Tibial artery (tissue), 4 donors: ENCODE data around the gene BCDIN3D.

Experiments used
- DNase-seq, 2 donors: peaks; one replicate each; pipeline ENCODE4 v3.0.0-alpha.2; 2019
- H3K27ac ChIP-seq, 2 donors: fragments of 200-600 bp; sonication (generic) in 1 of 2; 1 replicate in 1 of 2; 2 replicates in 1 of 2; pipeline ENCODE4 v1.5.1; 2018 to 2019; ENCODE audit warnings: mild to moderate bottlenecking in 1 of 2
- H3K27me3 ChIP-seq, 2 donors: fragments of 200-600 bp; sonication (generic) in 1 of 2; one replicate each; pipeline versions ENCODE4 v1.5.1 to v1.6.0; 2016 to 2019
- H3K36me3 ChIP-seq, 3 donors: fragments of 200-600 bp; sonication (generic) in 2 of 3; one replicate each; pipeline ENCODE4 v1.5.1; 2016 to 2019; ENCODE audit warnings: mild to moderate bottlenecking in 2 of 3
- H3K4me1 ChIP-seq, 4 donors: fragments of 200-600 bp; sonication (generic) in 2 of 4; 1 replicate in 3 of 4; 2 replicates in 1 of 4; pipeline ENCODE4 v1.5.1; 2016 to 2019
- H3K4me3 ChIP-seq, 2 donors: fragments of 200-600 bp; sonication (generic) in 1 of 2; 1 replicate in 1 of 2; 2 replicates in 1 of 2; pipeline ENCODE4 v1.5.1; 2018 to 2019; ENCODE audit warnings: mild to moderate bottlenecking in 2 of 2
- H3K9me3 ChIP-seq, 3 donors: fragments of 200-600 bp; sonication (generic) in 1 of 3; one replicate each; pipeline ENCODE4 v1.5.1; 2016 to 2019
- intact Hi-C: fragments of 100-400 bp; cut with DNase I; formaldehyde crosslinking; loops from one replicate; pipeline ENCODE4 v1.15.0; 2023; ENCODE audit warnings: low total_unique reads
- TF ChIP-seq, protein P1 (sequence below), 2 experiments: fragments of 200-600 bp in 1 of 2; fragments of 450-650 bp in 1 of 2; IDR thresholded peaks; one replicate each; pipeline ENCODE4 v1.5.1; 2017 to 2019; ENCODE audit warnings: antibody characterized with exemption in 2 of 2, mild to moderate bottlenecking in 1 of 2, moderate library complexity in 1 of 2

The BCDIN3D gene

DNA sequence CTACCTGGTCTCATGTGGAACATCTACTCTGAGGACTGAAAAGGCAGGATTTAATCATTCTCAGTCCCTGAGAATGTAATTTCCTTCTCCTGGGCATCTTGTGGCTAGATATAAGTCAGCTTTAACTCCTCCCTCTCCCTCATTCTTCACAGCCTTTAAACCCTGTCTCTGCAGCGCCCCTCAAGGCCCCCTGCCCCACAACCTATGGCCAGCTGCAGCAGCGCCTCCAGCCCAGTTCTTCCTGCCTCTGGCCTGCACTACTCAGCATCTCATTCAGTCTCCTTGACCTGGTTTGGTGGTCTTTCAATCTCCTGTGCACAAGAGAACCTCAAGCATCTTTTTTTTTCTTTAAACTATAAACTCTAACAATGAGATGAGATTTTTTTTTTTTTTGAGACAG, 44.0 kb downstream of the BCDIN3D start:
- Histone ChIP-seq H3K9me3 (no peaks in the 10 kb centered on the region), H3K4me3 (no peak overlapping the region), H3K4me1 (no peaks in the 10 kb centered on the region), H3K36me3 (peaks cover 50 to 98% (median 82%) of the 10 kb centered on the region in 3 donors), H3K27ac (no peak overlapping the region), H3K27me3 (no peaks in the 10 kb centered on the region)
- DNase-seq: no peak
- intact Hi-C loops: no loop called here
- TF ChIP-seq, protein P1, sequence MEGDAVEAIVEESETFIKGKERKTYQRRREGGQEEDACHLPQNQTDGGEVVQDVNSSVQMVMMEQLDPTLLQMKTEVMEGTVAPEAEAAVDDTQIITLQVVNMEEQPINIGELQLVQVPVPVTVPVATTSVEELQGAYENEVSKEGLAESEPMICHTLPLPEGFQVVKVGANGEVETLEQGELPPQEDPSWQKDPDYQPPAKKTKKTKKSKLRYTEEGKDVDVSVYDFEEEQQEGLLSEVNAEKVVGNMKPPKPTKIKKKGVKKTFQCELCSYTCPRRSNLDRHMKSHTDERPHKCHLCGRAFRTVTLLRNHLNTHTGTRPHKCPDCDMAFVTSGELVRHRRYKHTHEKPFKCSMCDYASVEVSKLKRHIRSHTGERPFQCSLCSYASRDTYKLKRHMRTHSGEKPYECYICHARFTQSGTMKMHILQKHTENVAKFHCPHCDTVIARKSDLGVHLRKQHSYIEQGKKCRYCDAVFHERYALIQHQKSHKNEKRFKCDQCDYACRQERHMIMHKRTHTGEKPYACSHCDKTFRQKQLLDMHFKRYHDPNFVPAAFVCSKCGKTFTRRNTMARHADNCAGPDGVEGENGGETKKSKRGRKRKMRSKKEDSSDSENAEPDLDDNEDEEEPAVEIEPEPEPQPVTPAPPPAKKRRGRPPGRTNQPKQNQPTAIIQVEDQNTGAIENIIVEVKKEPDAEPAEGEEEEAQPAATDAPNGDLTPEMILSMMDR (IDR thresholded peaks at IDR 0.05): no peak

DNA sequence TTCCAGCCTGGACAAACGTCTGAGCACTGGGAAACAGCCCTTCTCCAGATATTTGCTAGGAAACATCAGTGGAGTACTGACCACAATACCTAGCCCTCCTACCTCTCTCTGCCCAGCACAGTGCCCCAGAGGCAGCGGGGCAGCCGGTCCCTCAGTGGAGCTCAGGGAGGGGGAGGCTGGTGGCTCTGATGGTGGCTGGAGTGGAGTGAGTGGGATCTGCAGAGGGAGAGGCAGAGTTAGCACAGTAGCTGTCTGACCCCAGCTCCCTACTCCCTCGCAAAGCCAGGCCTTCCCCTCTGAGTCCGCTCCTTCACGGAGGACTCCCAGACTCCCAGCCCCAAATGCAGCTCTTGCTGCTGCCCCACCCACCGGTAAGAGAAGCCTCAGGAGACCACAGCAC, 44.7 kb downstream of the BCDIN3D start:
- no peak for DNase-seq
- intact Hi-C loops: no loop called here
- TF ChIP-seq, protein P1 (IDR thresholded peaks at IDR 0.05): no peak
- no peaks in the 10 kb centered on the region for H3K9me3 ChIP-seq
- H3K4me3 ChIP-seq: no peak overlapping the region
- H3K27me3 ChIP-seq: no peaks in the 10 kb centered on the region
- peaks cover 43 to 91% (median 75%) of the 10 kb centered on the region in 3 donors for H3K36me3 ChIP-seq
- no peak overlapping the region for H3K27ac ChIP-seq
- H3K4me1 ChIP-seq: no peaks in the 10 kb centered on the region

DNA sequence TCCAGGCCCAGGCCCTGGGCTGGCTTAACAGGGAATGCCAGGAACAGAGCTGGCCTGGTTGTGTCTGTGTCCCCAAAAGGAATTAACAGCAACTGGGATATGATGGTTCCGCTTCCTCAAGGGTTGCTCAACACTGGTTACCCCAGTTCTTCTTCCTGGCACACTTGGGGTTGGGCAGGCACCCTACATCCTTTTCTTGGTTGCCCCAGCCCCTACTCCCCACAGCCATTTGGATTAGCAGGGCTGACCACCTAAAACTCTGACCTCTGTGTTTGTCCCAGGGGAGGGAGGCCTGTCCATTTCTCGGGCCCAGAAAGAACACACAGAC, 45.5 kb downstream of the BCDIN3D start:
- peaks cover 39 to 91% (median 75%) of the 10 kb centered on the region in 3 donors for H3K36me3 ChIP-seq
- TF ChIP-seq, protein P1 (IDR thresholded peaks at IDR 0.05): no peak
- no peaks in the 10 kb centered on the region for H3K27me3 ChIP-seq
- no peaks in the 10 kb centered on the region for H3K9me3 ChIP-seq
- no peak overlapping the region for H3K27ac ChIP-seq
- intact Hi-C loops: no loop called here
- H3K4me3 ChIP-seq: no peak overlapping the region
- no peaks in the 10 kb centered on the region for H3K4me1 ChIP-seq
- no peak for DNase-seq

DNA sequence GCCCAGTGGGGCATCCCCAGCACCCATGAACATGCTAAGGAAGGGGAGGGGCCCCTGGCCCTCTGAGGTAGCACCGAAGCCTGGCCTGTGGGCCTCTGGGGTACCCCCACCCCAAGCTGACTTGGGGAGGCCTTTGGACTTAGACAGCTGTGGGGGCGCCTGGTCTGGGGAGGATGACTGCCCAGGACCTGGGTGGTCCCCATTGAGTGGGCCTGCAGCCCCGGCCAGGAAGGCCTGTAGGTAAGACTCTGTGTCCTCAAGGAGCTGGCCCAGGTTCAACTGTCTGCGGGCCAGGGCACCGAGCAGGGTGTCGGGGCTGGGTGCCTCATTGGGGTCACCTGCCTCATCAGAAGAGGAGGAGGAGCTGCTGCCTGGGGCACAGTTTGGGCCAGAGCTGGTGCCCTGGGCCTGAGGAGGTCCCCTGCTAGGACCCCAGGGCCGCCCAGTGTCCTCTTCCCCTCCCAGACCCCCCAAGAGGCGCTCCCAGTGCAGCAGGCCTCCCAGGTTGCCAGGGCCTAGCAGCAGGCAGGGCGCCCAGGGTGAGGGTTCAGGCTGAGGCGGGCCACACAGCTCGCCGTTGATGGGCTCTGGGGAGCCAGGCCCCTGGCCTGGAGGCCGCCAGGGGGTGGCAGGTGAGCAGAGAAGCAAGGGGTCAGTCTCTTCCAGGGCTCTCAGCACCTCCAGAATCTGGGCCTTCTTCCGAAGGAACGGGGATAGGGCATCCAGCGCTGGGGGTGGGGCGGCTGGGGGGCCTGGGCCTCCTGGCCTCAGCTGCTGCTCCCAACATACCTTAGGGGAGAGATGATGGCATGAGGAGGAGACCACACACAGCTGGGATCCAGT, 46.1 kb downstream of the BCDIN3D start:
- no peak for DNase-seq
- peaks cover 39 to 91% (median 75%) of the 10 kb centered on the region in 3 donors for H3K36me3 ChIP-seq
- H3K27ac ChIP-seq: no peak overlapping the region
- H3K4me3 ChIP-seq: no peak overlapping the region
- TF ChIP-seq, protein P1 (IDR thresholded peaks at IDR 0.05): no peak
- H3K27me3 ChIP-seq: no peaks in the 10 kb centered on the region
- H3K9me3 ChIP-seq: no peaks in the 10 kb centered on the region
- H3K4me1 ChIP-seq: no peaks in the 10 kb centered on the region
- intact Hi-C loops: no loop called here

GRCh38 chr12:49796155-49796554, 46.8 kb downstream of the BCDIN3D start:
- H3K4me3 ChIP-seq: no peak overlapping the region
- peaks cover 39 to 91% (median 75%) of the 10 kb centered on the region in 3 donors for H3K36me3 ChIP-seq
- no peak for DNase-seq
- no peaks in the 10 kb centered on the region for H3K27me3 ChIP-seq
- H3K4me1 ChIP-seq: no peaks in the 10 kb centered on the region
- no peak overlapping the region for H3K27ac ChIP-seq
- H3K9me3 ChIP-seq: no peaks in the 10 kb centered on the region
- TF ChIP-seq, protein P1 (IDR thresholded peaks at IDR 0.05): no peak
- intact Hi-C loops: no loop called here
